ENCODE measurements around the gene MBTPS1.

MBTPS1 gene

GRCh38 chr16:84058664-84059063 is 58.1 kb downstream of the MBTPS1 start:
- Histone ChIP-seq H3K4me3 (ENCODE audit: low read length) (no peak overlapping the region), H3K9me3 (ENCODE audit: insufficient read depth, low read depth, low read length) (no peaks in the 10 kb centered on the region), H3K36me3 (ENCODE audit: insufficient read depth, low read length) (peaks cover 83% of the 10 kb centered on the region), H3K9ac (ENCODE audit: low read depth, low read length) (no peak overlapping the region), H3K27ac (ENCODE audit: low read depth, low read length) (no peak overlapping the region), H3K27me3 (ENCODE audit: insufficient read depth, low read length) (no peaks in the 10 kb centered on the region), H3K4me1 (ENCODE audit: insufficient read depth, low read length) (peaks cover 10% of the 10 kb centered on the region; the same call in 1 of the 2 replicates)
- 95% methylated on average over 11 of the region's 11 CpGs for WGBS

GRCh38 chr16:84058211-84058610 is 58.5 kb downstream of the MBTPS1 start:
- H3K4me3 ChIP-seq (ENCODE audit: low read length), result no peak overlapping the region
- no peak overlapping the region for H3K27ac ChIP-seq (ENCODE audit: low read depth, low read length)
- no peaks in the 10 kb centered on the region for H3K27me3 ChIP-seq (ENCODE audit: insufficient read depth, low read length)
- peaks cover 83% of the 10 kb centered on the region for H3K36me3 ChIP-seq (ENCODE audit: insufficient read depth, low read length)
- H3K9ac ChIP-seq (ENCODE audit: low read depth, low read length), result no peak overlapping the region
- 97% methylated on average over 13 of the region's 15 CpGs for WGBS
- peaks cover 9% of the 10 kb centered on the region; the same call in 1 of the 2 replicates for H3K4me1 ChIP-seq (ENCODE audit: insufficient read depth, low read length)
- H3K9me3 ChIP-seq (ENCODE audit: insufficient read depth, low read depth, low read length), result no peaks in the 10 kb centered on the region

- Histone ChIP-seq H3K4me3 (ENCODE audit: low read length) (no peak overlapping the region), H3K9ac (ENCODE audit: low read depth, low read length) (no peak overlapping the region), H3K27me3 (ENCODE audit: insufficient read depth, low read length) (no peaks in the 10 kb centered on the region), H3K9me3 (ENCODE audit: insufficient read depth, low read depth, low read length) (no peaks in the 10 kb centered on the region), H3K27ac (ENCODE audit: low read depth, low read length) (no peak overlapping the region), H3K4me1 (ENCODE audit: insufficient read depth, low read length) (0 out of 2 replicates have a peak, but pooled peaks cover 3% of the 10 kb centered on the region), H3K36me3 (ENCODE audit: insufficient read depth, low read length) (peaks cover 80% of the 10 kb centered on the region)
- WGBS, result 90% methylated on average over 7 of the region's 7 CpGs
Measured at GRCh38 chr16:84056933-84057332, 59.8 kb downstream of the MBTPS1 start.

DNA sequence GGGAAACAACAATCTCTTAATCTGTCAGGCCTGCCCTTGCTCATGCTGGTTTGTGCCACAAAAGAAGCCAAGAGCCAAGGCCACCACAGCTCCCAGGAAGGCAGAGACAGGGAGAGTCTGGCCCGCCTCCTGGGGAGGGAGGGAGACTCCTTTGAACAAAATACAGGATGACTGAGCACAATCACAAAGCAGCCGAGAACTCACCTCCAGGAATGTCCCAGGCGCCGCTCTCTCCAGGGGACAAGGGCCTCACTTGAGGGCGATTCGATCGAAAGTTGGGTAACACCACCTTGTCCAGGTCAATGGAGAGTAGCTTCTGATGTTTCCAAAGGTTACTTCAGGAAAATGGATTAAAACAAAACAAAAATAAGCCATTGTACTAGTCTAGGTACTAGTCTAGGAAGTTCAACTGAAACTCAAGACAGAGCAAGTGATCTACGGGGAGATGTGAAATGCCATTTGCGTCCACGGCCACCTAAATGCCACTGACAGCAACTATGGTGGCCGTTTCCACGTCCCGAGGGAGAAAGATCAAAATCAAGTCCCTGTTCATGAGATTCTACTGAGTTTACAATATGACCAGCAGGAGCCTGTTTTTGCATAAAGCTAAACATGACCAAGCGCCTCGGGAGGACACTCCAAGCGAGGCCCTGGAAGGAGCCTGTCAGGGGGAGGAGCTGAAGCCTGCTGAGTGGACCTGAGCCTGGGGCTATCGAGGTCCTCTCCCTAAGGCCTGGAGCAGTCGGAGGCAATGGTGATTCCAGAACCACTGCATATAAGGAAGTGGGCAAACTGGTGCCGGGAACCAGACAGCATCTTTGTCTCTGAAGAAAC is 60.7 kb downstream of the MBTPS1 start:
- no peak overlapping the region for H3K9ac ChIP-seq (ENCODE audit: low read depth, low read length)
- 0 out of 2 replicates have a peak, but pooled peaks cover 3% of the 10 kb centered on the region for H3K4me1 ChIP-seq (ENCODE audit: insufficient read depth, low read length)
- WGBS, result 94% methylated on average over 19 of the region's 19 CpGs
- H3K36me3 ChIP-seq (ENCODE audit: insufficient read depth, low read length), result peaks cover 71% of the 10 kb centered on the region
- no peak overlapping the region for H3K27ac ChIP-seq (ENCODE audit: low read depth, low read length)
- H3K9me3 ChIP-seq (ENCODE audit: insufficient read depth, low read depth, low read length), result no peaks in the 10 kb centered on the region
- H3K27me3 ChIP-seq (ENCODE audit: insufficient read depth, low read length), result no peaks in the 10 kb centered on the region
- H3K4me3 ChIP-seq (ENCODE audit: low read length), result no peak overlapping the region

DNA sequence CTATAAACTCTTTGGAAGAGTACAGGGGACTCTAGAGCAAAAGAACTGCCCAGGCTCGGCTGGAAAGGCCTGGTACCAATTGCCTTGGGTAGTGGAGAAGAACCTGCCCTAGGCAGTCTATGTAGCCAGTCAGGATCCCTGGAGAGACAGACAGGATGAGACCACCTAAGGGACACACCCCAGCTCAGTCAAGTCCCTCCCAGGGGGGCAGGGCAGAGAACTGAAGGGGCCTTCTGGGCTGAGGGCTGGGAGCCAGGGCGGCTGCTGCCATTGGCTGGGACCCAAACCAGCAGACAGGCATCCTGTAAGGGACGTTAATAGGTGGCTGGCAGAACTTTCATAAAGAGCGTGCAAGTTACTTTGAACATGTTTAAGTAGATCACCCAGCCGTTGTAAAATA is 61.4 kb downstream of the MBTPS1 start:
- WGBS, result 93% methylated on average over 5 of the region's 5 CpGs
- Histone ChIP-seq H3K9ac (ENCODE audit: low read depth, low read length) (no peak overlapping the region), H3K9me3 (ENCODE audit: insufficient read depth, low read depth, low read length) (no peaks in the 10 kb centered on the region), H3K27ac (ENCODE audit: low read depth, low read length) (no peak overlapping the region), H3K4me3 (ENCODE audit: low read length) (no peak overlapping the region), H3K27me3 (ENCODE audit: insufficient read depth, low read length) (no peaks in the 10 kb centered on the region), H3K4me1 (ENCODE audit: insufficient read depth, low read length) (0 out of 2 replicates have a peak, but pooled peaks cover 3% of the 10 kb centered on the region), H3K36me3 (ENCODE audit: insufficient read depth, low read length) (peaks cover 67% of the 10 kb centered on the region)

DNA sequence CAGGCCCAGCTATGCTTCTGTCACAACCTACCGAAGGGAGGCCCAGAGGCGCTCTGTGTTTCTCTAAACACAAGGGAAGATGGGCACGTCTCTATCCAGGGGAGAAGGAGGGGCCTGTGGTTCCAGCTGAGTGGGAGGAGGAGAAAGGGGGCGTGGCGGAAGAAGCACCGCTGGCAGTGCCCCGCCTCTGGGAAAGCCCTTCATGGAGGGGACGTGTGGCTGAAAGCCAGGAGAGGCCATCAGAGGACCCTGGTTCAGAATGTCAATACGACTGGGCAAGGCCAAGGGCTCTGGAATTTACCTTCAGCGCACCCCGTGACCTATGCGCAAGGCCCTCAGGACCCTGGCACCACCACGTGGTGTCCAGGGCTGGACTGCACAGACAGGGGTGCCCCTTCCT is 61.8 kb downstream of the MBTPS1 start:
- 0 out of 2 replicates have a peak, but pooled peaks cover 3% of the 10 kb centered on the region for H3K4me1 ChIP-seq (ENCODE audit: insufficient read depth, low read length)
- no peak overlapping the region for H3K4me3 ChIP-seq (ENCODE audit: low read length)
- H3K27ac ChIP-seq (ENCODE audit: low read depth, low read length), result no peak overlapping the region
- H3K27me3 ChIP-seq (ENCODE audit: insufficient read depth, low read length), result no peaks in the 10 kb centered on the region
- no peaks in the 10 kb centered on the region for H3K9me3 ChIP-seq (ENCODE audit: insufficient read depth, low read depth, low read length)
- no peak overlapping the region for H3K9ac ChIP-seq (ENCODE audit: low read depth, low read length)
- WGBS, result 64% methylated on average over 13 of the region's 13 CpGs
- H3K36me3 ChIP-seq (ENCODE audit: insufficient read depth, low read length), result peaks cover 63% of the 10 kb centered on the region

GRCh38 chr16:84054271-84054670 is 62.5 kb downstream of the MBTPS1 start:
- H3K4me3 ChIP-seq (ENCODE audit: low read length), result no peak overlapping the region
- H3K9me3 ChIP-seq (ENCODE audit: insufficient read depth, low read depth, low read length), result no peaks in the 10 kb centered on the region
- 97% methylated on average over 16 of the region's 16 CpGs for WGBS
- H3K4me1 ChIP-seq (ENCODE audit: insufficient read depth, low read length), result 0 out of 2 replicates have a peak, but pooled peaks cover 3% of the 10 kb centered on the region
- no peak overlapping the region for H3K27ac ChIP-seq (ENCODE audit: low read depth, low read length)
- peaks cover 58% of the 10 kb centered on the region for H3K36me3 ChIP-seq (ENCODE audit: insufficient read depth, low read length)
- no peaks in the 10 kb centered on the region for H3K27me3 ChIP-seq (ENCODE audit: insufficient read depth, low read length)
- H3K9ac ChIP-seq (ENCODE audit: low read depth, low read length), result no peak overlapping the region

GRCh38 chr16:84053237-84053636 is 63.5 kb downstream of the MBTPS1 start:
- Histone ChIP-seq H3K36me3 (ENCODE audit: insufficient read depth, low read length) (peaks cover 47% of the 10 kb centered on the region), H3K27ac (ENCODE audit: low read depth, low read length) (no peak overlapping the region), H3K9ac (ENCODE audit: low read depth, low read length) (no peak overlapping the region), H3K4me1 (ENCODE audit: insufficient read depth, low read length) (0 out of 2 replicates have a peak, but pooled peaks cover 3% of the 10 kb centered on the region), H3K4me3 (ENCODE audit: low read length) (no peak overlapping the region), H3K27me3 (ENCODE audit: insufficient read depth, low read length) (no peaks in the 10 kb centered on the region), H3K9me3 (ENCODE audit: insufficient read depth, low read depth, low read length) (no peaks in the 10 kb centered on the region)
- 95% methylated on average over 13 of the region's 13 CpGs for WGBS

DNA sequence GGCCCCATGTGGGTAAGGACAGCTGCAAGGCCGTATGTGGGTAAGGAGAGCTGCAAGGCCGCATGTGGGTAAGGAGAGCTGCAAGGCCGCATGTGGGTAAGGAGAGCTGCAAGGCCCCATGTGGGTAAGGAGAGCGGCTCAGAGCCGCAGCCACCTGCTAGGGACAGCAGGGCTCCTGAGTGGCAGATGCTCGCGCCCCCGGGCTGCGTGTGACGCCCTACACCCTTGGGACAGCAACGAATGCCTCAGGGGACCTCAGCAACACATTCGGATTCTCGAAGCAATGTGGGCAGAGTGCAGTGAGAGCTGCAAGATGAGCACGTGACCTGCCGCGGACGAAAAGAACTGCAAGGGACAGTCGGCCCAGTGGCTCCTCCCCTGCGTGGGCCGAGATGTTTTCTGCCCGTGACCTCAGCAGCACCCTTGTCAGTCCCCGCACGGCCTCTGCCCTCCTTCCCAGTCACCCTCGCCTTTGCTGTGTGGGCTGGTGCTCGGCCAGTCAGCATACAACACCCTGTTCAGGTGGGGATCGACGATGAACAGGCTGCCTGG is 64.6 kb downstream of the MBTPS1 start:
- Histone ChIP-seq H3K36me3 (ENCODE audit: insufficient read depth, low read length) (peaks cover 36% of the 10 kb centered on the region), H3K27me3 (ENCODE audit: insufficient read depth, low read length) (no peaks in the 10 kb centered on the region)
- 94% methylated on average over 27 of the region's 27 CpGs for WGBS

GRCh38 chr16:84050316-84050715 is 66.4 kb downstream of the MBTPS1 start:
- Histone ChIP-seq H3K4me3 (ENCODE audit: low read length) (no peak overlapping the region), H3K27me3 (ENCODE audit: insufficient read depth, low read length) (no peaks in the 10 kb centered on the region), H3K9me3 (ENCODE audit: insufficient read depth, low read depth, low read length) (no peaks in the 10 kb centered on the region), H3K36me3 (ENCODE audit: insufficient read depth, low read length) (peaks cover 19% of the 10 kb centered on the region), H3K4me1 (ENCODE audit: insufficient read depth, low read length) (0 out of 2 replicates have a peak, but pooled peaks cover 3% of the 10 kb centered on the region), H3K9ac (ENCODE audit: low read depth, low read length) (no peak overlapping the region), H3K27ac (ENCODE audit: low read depth, low read length) (no peak overlapping the region)
- 85% methylated on average over 9 of the region's 9 CpGs for WGBS

More for the DNA sequence above, 64.6 kb downstream of the MBTPS1 start:
- H3K9me3 ChIP-seq (ENCODE audit: insufficient read depth, low read depth, low read length), result no peaks in the 10 kb centered on the region
- no peak overlapping the region for H3K4me3 ChIP-seq (ENCODE audit: low read length)
- no peak overlapping the region for H3K9ac ChIP-seq (ENCODE audit: low read depth, low read length)
- H3K27ac ChIP-seq (ENCODE audit: low read depth, low read length), result no peak overlapping the region
- 0 out of 2 replicates have a peak, but pooled peaks cover 3% of the 10 kb centered on the region for H3K4me1 ChIP-seq (ENCODE audit: insufficient read depth, low read length)

GRCh38 chr16:84049403-84050060 is 67.2 kb downstream of the MBTPS1 start:
- 91% methylated on average over 13 of the region's 13 CpGs for WGBS
- Histone ChIP-seq H3K9me3 (ENCODE audit: insufficient read depth, low read depth, low read length) (no peaks in the 10 kb centered on the region), H3K4me1 (ENCODE audit: insufficient read depth, low read length) (no peaks in the 10 kb centered on the region), H3K4me3 (ENCODE audit: low read length) (no peak overlapping the region), H3K27me3 (ENCODE audit: insufficient read depth, low read length) (no peaks in the 10 kb centered on the region), H3K27ac (ENCODE audit: low read depth, low read length) (no peak overlapping the region), H3K36me3 (ENCODE audit: insufficient read depth, low read length) (peaks cover 16% of the 10 kb centered on the region), H3K9ac (ENCODE audit: low read depth, low read length) (no peak overlapping the region)

All from HUES64 (cell line).